Measurements from ENCODE around the gene RPAP3. TPM values are rescaled to one million over a fixed set of nuclear protein-coding genes. Genes with fewer than 3 reads are reported as not detected.

RPAP3 gene
- total RNA-seq, 1 experiment from 2014 or later: 48.9 TPM

GRCh38 chr12:47748899-47749298 lies 43.1 kb upstream of the RPAP3 start:
- Histone ChIP-seq H4K8ac (replicated peaks; ENCODE audit: insufficient read length, low read depth, low read length) (no peak overlapping the region), H2BK120ac (ENCODE audit: low read depth, low read length, poor library complexity, severe bottlenecking) (no peak overlapping the region), H2BK12ac (ENCODE audit: insufficient read length, low read depth, low read length) (no peak overlapping the region), H3K4ac (ENCODE audit: low read depth, low read length) (no peak overlapping the region), H3K27ac (ENCODE audit: insufficient read length, low read depth, low read length) (no peak overlapping the region), H3K18ac (ENCODE audit: insufficient read length, low read depth, low read length) (no peak overlapping the region), H3K9me3 (ENCODE audit: control insufficient read depth, low read depth, low read length) (no peaks in the 10 kb centered on the region), H3K79me1 (ENCODE audit: insufficient read depth, low read depth, low read length, poor library complexity, severe bottlenecking) (no peaks in the 10 kb centered on the region), H3K27me3 (ENCODE audit: insufficient read depth, low read length) (no peaks in the 10 kb centered on the region), H2BK20ac (ENCODE audit: low read depth, low read length, poor library complexity, severe bottlenecking) (no peak overlapping the region), H2AK5ac (ENCODE audit: insufficient read length, low read length) (no peak overlapping the region), H3K23ac (ENCODE audit: insufficient read length, low read depth, low read length) (no peak overlapping the region), H3K23me2 (ENCODE audit: insufficient read length, low read depth, low read length, poor library complexity, severe bottlenecking) (no peaks in the 10 kb centered on the region), H3K4me1 (ENCODE audit: insufficient read depth, low read length) (peaks cover 14% of the 10 kb centered on the region), H2BK15ac (ENCODE audit: low read depth, low read length) (no peak overlapping the region), H2AFZ (ENCODE audit: low read length) (no peak overlapping the region), H3K14ac (ENCODE audit: insufficient read depth, low read length) (no peak overlapping the region; the same call in 1 of the 2 replicates), H4K5ac (ENCODE audit: insufficient read length, low read depth, low read length) (no peak overlapping the region), H4K20me1 (ENCODE audit: control insufficient read depth, insufficient read depth, insufficient read length) (no peaks in the 10 kb centered on the region), H3T11ph (ENCODE audit: low read length) (no peak overlapping the region), H3K56ac (ENCODE audit: insufficient read length, low read depth, low read length) (no peak overlapping the region), H2BK5ac (ENCODE audit: insufficient read length, low read length) (no peak overlapping the region), H3K9ac (ENCODE audit: extremely low read depth, insufficient read length, low read length) (no peak overlapping the region), H3K4me2 (ENCODE audit: insufficient read depth, insufficient read length, low read length) (no peak overlapping the region), H3K79me2 (ENCODE audit: insufficient read depth, low read length) (no peaks in the 10 kb centered on the region), H4K91ac (ENCODE audit: insufficient read length, low read depth, low read length) (no peak overlapping the region)
- H3K9me3 Mint-ChIP-seq: no peaks in the 10 kb centered on the region
- H3K27me3 Mint-ChIP-seq (ENCODE audit: low read depth): peaks cover 5% of the 10 kb centered on the region
- H3K27ac Mint-ChIP-seq: peak overlapping the region in 1 of 3 experiments; percentile 11; a peak in 3 of 7 replicates
- H3K4me1 Mint-ChIP-seq: peaks cover 29 to 34% of the 10 kb centered on the region in 2 experiments
- WGBS (ENCODE audit: extremely low coverage, insufficient read length, low lambda C conversion rate): no CpG with 5 or more reads among the region's 3 CpGs
- no peak for TF ChIP-seq CTCF (conservative IDR thresholded peaks at IDR 0.05)
- no peak for DNase-seq
- H3K4me3 Mint-ChIP-seq: no peak overlapping the region
- H3K36me3 Mint-ChIP-seq (ENCODE audit: insufficient read depth in 1 of 3, low read depth in 3 of 3): peaks cover 0 to 10% (median 2%) of the 10 kb centered on the region in 3 experiments; a peak in 3 of 7 replicates

Measured in H9 (cell line).